Measurements from ENCODE around the gene SARDH.

- no peak for TF ChIP-seq CTCF (IDR thresholded peaks at IDR 0.05)
- TF ChIP-seq POLR2A (IDR thresholded peaks at IDR 0.05), result no peak
These were observed 81.0 kb downstream of the SARDH start for GRCh38 chr9:133657120-133657661.
